Type B pancreatic cell (in vitro differentiated cells): ENCODE results near the gene YEATS2. TPM values are rescaled to one million over a fixed set of nuclear protein-coding genes. Genes with fewer than 3 reads are reported as not detected.

Experiments
- DNase-seq: peaks from one replicate; pipeline ENCODE4 v3.0.0; 2021; ENCODE audit warnings: mixed read lengths; ENCODE audit not compliant: unreplicated experiment; ENCODE audit errors: extremely low spot score
- H3K27ac Mint-ChIP-seq: 2 replicates; pipeline ENCODE4 v1.8.0; 2021; ENCODE audit warnings: mild to moderate bottlenecking, mixed read lengths
- H3K27me3 Mint-ChIP-seq: 2 replicates; pipeline ENCODE4 v1.8.0; 2021; ENCODE audit warnings: mixed read lengths
- H3K36me3 Mint-ChIP-seq: 2 replicates; pipeline ENCODE4 v1.8.0; 2021; ENCODE audit warnings: mixed read lengths
- H3K4me1 Mint-ChIP-seq: one replicate; pipeline ENCODE4 v1.8.0; 2021; ENCODE audit warnings: mixed read lengths; ENCODE audit not compliant: unreplicated experiment
- H3K4me3 Mint-ChIP-seq: 2 replicates; pipeline ENCODE4 v1.8.0; 2021; ENCODE audit warnings: mild to moderate bottlenecking, mixed read lengths
- H3K9me3 Mint-ChIP-seq: 2 replicates; pipeline ENCODE4 v1.8.0; 2021; ENCODE audit warnings: mixed read lengths
- CTCF ChIP-seq: fragments of 200-600 bp; sonication (generic); conservative IDR thresholded peaks from 2 replicates; pipeline ENCODE4 v1.5.0; 2021; ENCODE audit warnings: antibody characterized with exemption, mild to moderate bottlenecking
- total RNA-seq: library from RNA; stranded (reverse); gene quantifications from 2 replicates; pipeline ENCODE4 v1.2.1, GENCODE V29; 2021; ENCODE audit warnings: low replicate concordance

Gene YEATS2
- total RNA-seq, 1 donor from 2014 or later = 52.5 TPM

- H3K27ac Mint-ChIP-seq = no peak overlapping the region
- TF ChIP-seq CTCF = peak; percentile 27
- peak overlapping the region; percentile 80 for H3K4me3 Mint-ChIP-seq
- peaks cover under 1% of the 10 kb centered on the region for H3K36me3 Mint-ChIP-seq
- DNase-seq = peak; percentile 68
- H3K9me3 Mint-ChIP-seq = no peaks in the 10 kb centered on the region
- peaks cover 19% of the 10 kb centered on the region for H3K4me1 Mint-ChIP-seq
- peaks cover 12% of the 10 kb centered on the region for H3K27me3 Mint-ChIP-seq
Observed at GRCh38 chr3:183824761-183825455, 127.3 kb downstream of the YEATS2 start.

GRCh38 chr3:183825456-183826161 is 128.0 kb downstream of the YEATS2 start, which contains the start of gene MAP6D1:
TSS of gene MAP6D1 (minus strand) at chr3:183825577. CDS start at chr3:183825547, 30 bp downstream.
- Mint-ChIP-seq H3K27ac (peak within 1 kb of the TSS; percentile 68), H3K9me3 (no peaks in the 10 kb centered on the region), H3K36me3 (peaks cover 5% of the 10 kb centered on the region), H3K4me1 (peaks cover 19% of the 10 kb centered on the region), H3K4me3 (peak within 1 kb of the TSS; percentile 81), H3K27me3 (peaks cover 12% of the 10 kb centered on the region)
- TF ChIP-seq CTCF = peak; percentile 62
- no peak for DNase-seq

GRCh38 chr3:183826448-183827250 is 129.1 kb downstream of the YEATS2 start:
- no peaks in the 10 kb centered on the region for H3K9me3 Mint-ChIP-seq
- peak overlapping the region; percentile 68 for H3K27ac Mint-ChIP-seq
- no peak for DNase-seq
- peak overlapping the region; percentile 81 for H3K4me3 Mint-ChIP-seq
- peaks cover 19% of the 10 kb centered on the region for H3K4me1 Mint-ChIP-seq
- no peak for TF ChIP-seq CTCF
- peaks cover 5% of the 10 kb centered on the region for H3K36me3 Mint-ChIP-seq
- peaks cover 12% of the 10 kb centered on the region for H3K27me3 Mint-ChIP-seq

- DNase-seq = no peak
- Mint-ChIP-seq H3K9me3 (no peaks in the 10 kb centered on the region), H3K4me3 (no peak overlapping the region), H3K27me3 (peaks cover 9% of the 10 kb centered on the region), H3K4me1 (peaks cover 19% of the 10 kb centered on the region), H3K36me3 (peaks cover 10% of the 10 kb centered on the region), H3K27ac (no peak overlapping the region)
- no peak for TF ChIP-seq CTCF
Observed at GRCh38 chr3:183827809-183828537, 130.4 kb downstream of the YEATS2 start.

- no peak overlapping the region for H3K27ac Mint-ChIP-seq
- no peak overlapping the region for H3K4me3 Mint-ChIP-seq
- no peak for TF ChIP-seq CTCF
Observed at GRCh38 chr3:183828538-183828870, 130.9 kb downstream of the YEATS2 start.

More at GRCh38 chr3:183828538-183828870, 130.9 kb downstream of the YEATS2 start:
- peaks cover 19% of the 10 kb centered on the region for H3K4me1 Mint-ChIP-seq
- no peaks in the 10 kb centered on the region for H3K9me3 Mint-ChIP-seq
- DNase-seq = no peak
- peaks cover 12% of the 10 kb centered on the region for H3K36me3 Mint-ChIP-seq
- H3K27me3 Mint-ChIP-seq = peaks cover 9% of the 10 kb centered on the region
